Measurements from ENCODE around the gene MYH9. TPM values are rescaled to one million over a fixed set of nuclear protein-coding genes. Genes with fewer than 3 reads are reported as not detected.

MYH9 gene
- total RNA-seq, 2 experiments from 2014 or later: 901 to 925 TPM

DNA sequence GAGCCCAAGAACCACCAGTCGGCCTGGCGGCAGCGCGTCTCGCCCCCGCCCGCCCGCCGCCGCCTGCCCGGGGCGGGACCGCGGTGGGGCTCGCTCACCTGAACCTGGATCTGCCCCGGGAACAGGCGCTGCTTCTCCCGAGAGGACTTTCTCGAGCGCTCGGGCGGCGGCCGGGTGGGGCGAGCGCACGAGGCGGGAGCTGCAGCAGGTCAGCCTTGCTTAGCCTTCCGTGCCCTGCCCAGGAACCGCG is 133 bp downstream of the MYH9 start:
- ChIA-PET POLR2A (interaction anchor here (1.0 to 44.0 kb wide), 12 partner anchors 18 to 94 kb away, joined by 3 to 1847 read pairs (median 8); partner anchors contain the start of gene TXN2), CTCF (interaction anchor here (1.3 to 2.0 kb wide), 6 partner anchors 9 to 86 kb away, joined by 3 to 9 read pairs (median 4); no protein-coding TSS in a partner anchor)
- ATAC-seq (ENCODE audit: poor library complexity): peak; percentile 0
- no peak for TF ChIP-seq CTCF (IDR thresholded peaks at IDR 0.05)
- Histone ChIP-seq H3K4me1 (ENCODE audit: insufficient read depth, low read length) (peaks cover 39% of the 10 kb centered on the region), H3K27ac (ENCODE audit: low read depth in 1 of 2, low read length in 2 of 2) (peak overlapping the region in 1 of 2 donors; percentile 91), H3K9me3 (ENCODE audit: control insufficient read depth in 1 of 2, insufficient read depth in 1 of 2, low read length in 2 of 2) (no peaks in the 10 kb centered on the region), H3K27me3 (ENCODE audit: control insufficient read depth in 1 of 2, insufficient read depth in 2 of 2, low read length in 2 of 2) (no peaks in the 10 kb centered on the region), H3K36me3 (ENCODE audit: insufficient read depth, low read length) (peaks cover 12% of the 10 kb centered on the region), H3K4me3 (ENCODE audit: low read length) (peak overlapping the region; percentile 98)
- Mint-ChIP-seq H3K9me3 (no peaks in the 10 kb centered on the region), H3K27ac (peak overlapping the region; percentile 92), H3K4me3 (peak overlapping the region; percentile 96), H3K36me3 (ENCODE audit: low read depth) (peaks cover 49% of the 10 kb centered on the region), H3K27me3 (no peaks in the 10 kb centered on the region), H3K4me1 (ENCODE audit: low read depth) (peaks cover 51% of the 10 kb centered on the region)
- intact Hi-C loops (cut with DNase I, micrococcal nuclease): loop anchor here (2.0 to 5.0 kb wide), 4 partner anchors 17 to 85 kb away; no protein-coding TSS in a partner anchor
- DNase-seq: no peak

DNA sequence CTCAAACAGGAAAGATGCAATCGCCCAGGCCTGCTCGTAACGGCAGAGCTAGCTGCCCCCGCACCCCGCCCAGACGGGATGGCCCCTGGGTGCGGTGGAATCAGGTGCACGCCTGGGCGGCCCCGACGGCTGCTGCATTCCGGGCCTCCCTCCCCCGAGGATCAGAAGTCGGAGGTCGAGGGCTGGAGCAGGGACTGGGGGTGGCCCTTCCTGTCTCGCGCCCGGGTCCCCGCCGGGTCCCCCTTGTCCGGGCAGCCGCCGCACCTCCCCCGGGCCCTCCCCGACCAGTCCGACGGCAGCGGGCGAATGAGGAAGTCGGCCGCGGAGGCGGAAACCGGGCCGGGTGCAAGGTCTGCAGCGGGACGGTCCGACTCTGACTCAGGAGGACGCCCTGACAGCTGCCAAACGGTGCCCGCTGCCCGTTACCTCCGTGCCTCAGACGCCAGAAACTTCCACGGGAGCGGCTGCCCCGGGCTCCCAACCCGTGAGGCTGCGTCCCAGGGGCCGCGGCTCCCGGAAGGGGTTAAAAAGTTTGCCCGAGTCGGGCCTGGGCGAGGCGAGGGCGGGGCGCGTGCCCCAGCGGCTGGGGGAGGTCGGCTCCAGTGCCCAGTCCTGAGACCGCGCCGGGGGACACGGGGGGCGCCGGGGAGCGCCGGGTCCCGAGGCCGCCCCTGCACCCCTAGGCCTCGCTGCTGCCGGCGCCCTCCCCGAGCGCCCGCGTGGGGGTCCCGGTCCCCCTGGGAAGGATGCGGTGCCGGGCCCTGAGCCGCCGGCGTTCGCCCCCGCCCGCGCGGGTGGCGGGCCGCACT is 663 bp downstream of the MYH9 start:
- peak overlapping the region; percentile 78 to 91 for H3K27ac ChIP-seq (ENCODE audit: low read depth in 1 of 2, low read length in 2 of 2)
- no peak for ATAC-seq (ENCODE audit: poor library complexity)
- no peaks in the 10 kb centered on the region for H3K9me3 Mint-ChIP-seq
- H3K9me3 ChIP-seq (ENCODE audit: control insufficient read depth in 1 of 2, insufficient read depth in 1 of 2, low read length in 2 of 2): no peaks in the 10 kb centered on the region
- peaks cover 44% of the 10 kb centered on the region for H3K4me1 ChIP-seq (ENCODE audit: insufficient read depth, low read length)
- H3K4me3 Mint-ChIP-seq: peak overlapping the region; percentile 89
- H3K4me3 ChIP-seq (ENCODE audit: low read length): peak overlapping the region; percentile 98
- intact Hi-C loops (cut with DNase I, micrococcal nuclease): loop anchor here (2.0 to 5.0 kb wide), 4 partner anchors 16 to 85 kb away; no protein-coding TSS in a partner anchor
- ChIA-PET POLR2A (interaction anchor here (0.7 to 44.0 kb wide), 8 partner anchors 19 to 85 kb away, joined by 3 to 1847 read pairs (median 8); no protein-coding TSS in a partner anchor), CTCF (interaction anchor here (0.6 to 2.0 kb wide), 11 partner anchors 9 to 86 kb away, joined by 3 to 9 read pairs (median 3); no protein-coding TSS in a partner anchor)
- peaks cover 49% of the 10 kb centered on the region for H3K36me3 Mint-ChIP-seq (ENCODE audit: low read depth)
- TF ChIP-seq CTCF (IDR thresholded peaks at IDR 0.05): no peak
- H3K27me3 Mint-ChIP-seq: no peaks in the 10 kb centered on the region
- H3K4me1 Mint-ChIP-seq (ENCODE audit: low read depth): peaks cover 52% of the 10 kb centered on the region
- H3K27ac Mint-ChIP-seq: peak overlapping the region; percentile 93
- peaks cover 13% of the 10 kb centered on the region for H3K36me3 ChIP-seq (ENCODE audit: insufficient read depth, low read length)
- peak in 8 of 14 experiments; percentile 32 to 75 (median 61) for DNase-seq
- no peaks in the 10 kb centered on the region for H3K27me3 ChIP-seq (ENCODE audit: control insufficient read depth in 1 of 2, insufficient read depth in 2 of 2, low read length in 2 of 2)

- Mint-ChIP-seq H3K4me3 (peak overlapping the region; percentile 89), H3K27ac (peak overlapping the region; percentile 93), H3K9me3 (no peaks in the 10 kb centered on the region), H3K27me3 (no peaks in the 10 kb centered on the region), H3K4me1 (ENCODE audit: low read depth) (peaks cover 53% of the 10 kb centered on the region), H3K36me3 (ENCODE audit: low read depth) (peaks cover 55% of the 10 kb centered on the region)
- peak overlapping the region; percentile 98 for H3K4me3 ChIP-seq (ENCODE audit: low read length)
- H3K27ac ChIP-seq (ENCODE audit: low read depth in 1 of 2, low read length in 2 of 2): peak overlapping the region; percentile 78 to 91
- H3K4me1 ChIP-seq (ENCODE audit: insufficient read depth, low read length): peaks cover 51% of the 10 kb centered on the region
- peak in 7 of 14 experiments; percentile 19 to 78 (median 49) for DNase-seq
- ChIA-PET CTCF (interaction anchor here (0.6 to 2.0 kb wide), 8 partner anchors 18 to 84 kb away, joined by 3 to 5 read pairs (median 4); no protein-coding TSS in a partner anchor), POLR2A (interaction anchor here (0.7 to 44.0 kb wide), 5 partner anchors 19 to 84 kb away, joined by 5 to 1847 read pairs (median 18); no protein-coding TSS in a partner anchor)
- TF ChIP-seq CTCF (IDR thresholded peaks at IDR 0.05): no peak
- H3K27me3 ChIP-seq (ENCODE audit: control insufficient read depth in 1 of 2, insufficient read depth in 2 of 2, low read length in 2 of 2): no peaks in the 10 kb centered on the region
- no peak for ATAC-seq (ENCODE audit: poor library complexity)
- no peaks in the 10 kb centered on the region for H3K9me3 ChIP-seq (ENCODE audit: control insufficient read depth in 1 of 2, insufficient read depth in 1 of 2, low read length in 2 of 2)
- H3K36me3 ChIP-seq (ENCODE audit: insufficient read depth, low read length): peaks cover 15% of the 10 kb centered on the region
- intact Hi-C loops (cut with DNase I, micrococcal nuclease): loop anchor here (2.0 to 5.0 kb wide), 4 partner anchors 16 to 86 kb away; no protein-coding TSS in a partner anchor
These were observed 1.3 kb downstream of the MYH9 start for GRCh38 chr22:36386351-36386899.
